ENCODE data around the gene FASTK. TPM values are rescaled to one million over a fixed set of nuclear protein-coding genes. Genes with fewer than 3 reads are reported as not detected.

Gene FASTK
- total and polyA plus RNA-seq, 4 donors = 45.6 to 216 (median 57.5) TPM

- no peak overlapping the region for H3K4me3 ChIP-seq (ENCODE audit: low read length in 2 of 2)
- H3K9me3 ChIP-seq (ENCODE audit: control insufficient read depth, low read length) = no peaks in the 10 kb centered on the region
- no peaks in the 10 kb centered on the region for H3K27me3 ChIP-seq (ENCODE audit: control insufficient read depth in 1 of 2, insufficient read depth in 2 of 2, low read length in 1 of 2)
- no peak overlapping the region for H3K27ac ChIP-seq (ENCODE audit: low read depth in 1 of 2, low read length in 2 of 2)
- DNase-seq (no peak), ATAC-seq (ENCODE audit: low FRiP score) (no peak)
- peaks cover 0 to 4% of the 10 kb centered on the region in 2 donors for H3K36me3 ChIP-seq (ENCODE audit: control insufficient read depth in 1 of 2, insufficient read depth in 2 of 2, low read length in 1 of 2)
- 89 to 92% methylated on average over 22 of the region's 22 CpGs for WGBS, 2 donors
- H3K4me1 ChIP-seq (ENCODE audit: control insufficient read depth in 1 of 2, insufficient read depth in 2 of 2, low read length in 2 of 2) = no peaks in the 10 kb centered on the region
- intact Hi-C loops (cut with DNase I) = loop anchor here (5.0 kb wide), 2 partner anchors 51 to 181 kb away; no protein-coding TSS in a partner anchor
Observed at GRCh38 chr7:151120896-151121295, 40.3 kb upstream of the FASTK start.

DNA sequence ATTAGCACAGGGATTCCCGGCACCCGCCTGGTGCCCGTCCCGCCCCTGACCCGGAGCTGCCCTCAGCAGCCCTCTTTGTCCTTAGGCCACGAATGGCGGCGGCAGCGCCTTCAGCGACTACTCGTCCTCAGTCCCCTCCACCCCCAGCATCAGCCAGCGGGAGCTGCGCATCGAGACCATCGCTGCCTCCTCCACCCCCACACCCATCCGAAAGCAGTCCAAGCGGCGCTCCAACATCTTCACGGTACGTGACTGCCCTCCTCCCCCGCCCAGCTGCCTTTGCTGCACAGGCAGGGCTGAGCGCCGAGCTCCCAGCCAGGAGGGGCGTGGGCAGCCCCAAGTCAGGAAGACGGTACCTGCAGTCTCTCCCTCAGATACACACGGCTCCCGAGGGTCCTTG, 39.3 kb upstream of the FASTK start:
- intact Hi-C loops (cut with DNase I) = loop anchor here (5.0 kb wide), 2 partner anchors 52 to 182 kb away; no protein-coding TSS in a partner anchor
- Histone ChIP-seq H3K27ac (ENCODE audit: low read depth in 1 of 2, low read length in 2 of 2) (no peak overlapping the region), H3K27me3 (ENCODE audit: control insufficient read depth in 1 of 2, insufficient read depth in 2 of 2, low read length in 1 of 2) (no peaks in the 10 kb centered on the region), H3K4me3 (ENCODE audit: low read length in 2 of 2) (no peak overlapping the region), H3K36me3 (ENCODE audit: control insufficient read depth in 1 of 2, insufficient read depth in 2 of 2, low read length in 1 of 2) (peaks cover 0 to 4% of the 10 kb centered on the region in 2 donors), H3K4me1 (ENCODE audit: control insufficient read depth in 1 of 2, insufficient read depth in 2 of 2, low read length in 2 of 2) (no peaks in the 10 kb centered on the region), H3K9me3 (ENCODE audit: control insufficient read depth, low read length) (no peaks in the 10 kb centered on the region)
- no peak for DNase-seq
- WGBS, 2 donors = 93 to 95% methylated on average over 27 of the region's 27 CpGs
- no peak for ATAC-seq (ENCODE audit: low FRiP score)

- intact Hi-C loops (cut with DNase I) = no loop called here
- Histone ChIP-seq H3K4me3 (ENCODE audit: low read length in 2 of 2) (no peak overlapping the region), H3K4me1 (ENCODE audit: control insufficient read depth in 1 of 2, insufficient read depth in 2 of 2, low read length in 2 of 2) (no peaks in the 10 kb centered on the region), H3K27ac (ENCODE audit: low read depth in 1 of 2, low read length in 2 of 2) (no peak overlapping the region), H3K9me3 (ENCODE audit: control insufficient read depth, low read length) (no peaks in the 10 kb centered on the region), H3K27me3 (ENCODE audit: control insufficient read depth in 1 of 2, insufficient read depth in 2 of 2, low read length in 1 of 2) (no peaks in the 10 kb centered on the region), H3K36me3 (ENCODE audit: control insufficient read depth in 1 of 2, insufficient read depth in 2 of 2, low read length in 1 of 2) (peaks cover 0 to 4% of the 10 kb centered on the region in 2 donors)
- 94 to 97% methylated on average over 13 of the region's 13 CpGs for WGBS, 2 donors
- DNase-seq (no peak), ATAC-seq (ENCODE audit: low FRiP score) (no peak)
Observed at GRCh38 chr7:151119055-151119415, 38.4 kb upstream of the FASTK start.

GRCh38 chr7:151118108-151119054, 37.8 kb upstream of the FASTK start:
- H3K4me1 ChIP-seq (ENCODE audit: control insufficient read depth in 1 of 2, insufficient read depth in 2 of 2, low read length in 2 of 2) = no peaks in the 10 kb centered on the region
- H3K4me3 ChIP-seq (ENCODE audit: low read length in 2 of 2) = no peak overlapping the region
- DNase-seq = no peak
- H3K9me3 ChIP-seq (ENCODE audit: control insufficient read depth, low read length) = no peaks in the 10 kb centered on the region
- ATAC-seq (ENCODE audit: low FRiP score) = no peak
- no peaks in the 10 kb centered on the region for H3K27me3 ChIP-seq (ENCODE audit: control insufficient read depth in 1 of 2, insufficient read depth in 2 of 2, low read length in 1 of 2)
- no peak overlapping the region for H3K27ac ChIP-seq (ENCODE audit: low read depth in 1 of 2, low read length in 2 of 2)
- H3K36me3 ChIP-seq (ENCODE audit: control insufficient read depth in 1 of 2, insufficient read depth in 2 of 2, low read length in 1 of 2) = peaks cover 0 to 4% of the 10 kb centered on the region in 2 donors
- WGBS, 2 donors = 94% methylated on average over 38 of the region's 38 CpGs
- intact Hi-C loops (cut with DNase I) = no loop called here

GRCh38 chr7:151117565-151117964, 37.0 kb upstream of the FASTK start:
- Histone ChIP-seq H3K4me3 (ENCODE audit: low read length in 2 of 2) (no peak overlapping the region), H3K36me3 (ENCODE audit: control insufficient read depth in 1 of 2, insufficient read depth in 2 of 2, low read length in 1 of 2) (peaks cover 0 to 4% of the 10 kb centered on the region in 2 donors), H3K27ac (ENCODE audit: low read depth in 1 of 2, low read length in 2 of 2) (no peak overlapping the region), H3K9me3 (ENCODE audit: control insufficient read depth, low read length) (no peaks in the 10 kb centered on the region), H3K27me3 (ENCODE audit: control insufficient read depth in 1 of 2, insufficient read depth in 2 of 2, low read length in 1 of 2) (no peaks in the 10 kb centered on the region), H3K4me1 (ENCODE audit: control insufficient read depth in 1 of 2, insufficient read depth in 2 of 2, low read length in 2 of 2) (no peaks in the 10 kb centered on the region)
- DNase-seq (no peak), ATAC-seq (ENCODE audit: low FRiP score) (no peak)
- intact Hi-C loops (cut with DNase I) = no loop called here
- WGBS, 2 donors = 94% methylated on average over 12 of the region's 12 CpGs

- Histone ChIP-seq H3K27ac (ENCODE audit: low read depth in 1 of 2, low read length in 2 of 2) (no peak overlapping the region), H3K27me3 (ENCODE audit: control insufficient read depth in 1 of 2, insufficient read depth in 2 of 2, low read length in 1 of 2) (no peaks in the 10 kb centered on the region), H3K36me3 (ENCODE audit: control insufficient read depth in 1 of 2, insufficient read depth in 2 of 2, low read length in 1 of 2) (peaks cover 0 to 4% of the 10 kb centered on the region in 2 donors), H3K4me3 (ENCODE audit: low read length in 2 of 2) (no peak overlapping the region), H3K9me3 (ENCODE audit: control insufficient read depth, low read length) (no peaks in the 10 kb centered on the region), H3K4me1 (ENCODE audit: control insufficient read depth in 1 of 2, insufficient read depth in 2 of 2, low read length in 2 of 2) (no peaks in the 10 kb centered on the region)
- DNase-seq (no peak), ATAC-seq (ENCODE audit: low FRiP score) (no peak)
- 94 to 95% methylated on average over 26 to 27 of the region's 27 CpGs for WGBS, 2 donors
- intact Hi-C loops (cut with DNase I) = no loop called here
Observed at GRCh38 chr7:151116603-151117440, 36.2 kb upstream of the FASTK start.

- H3K4me3 ChIP-seq (ENCODE audit: low read length in 2 of 2) = no peak overlapping the region
- peaks cover 0 to 4% of the 10 kb centered on the region in 2 donors for H3K36me3 ChIP-seq (ENCODE audit: control insufficient read depth in 1 of 2, insufficient read depth in 2 of 2, low read length in 1 of 2)
- DNase-seq (no peak), ATAC-seq (ENCODE audit: low FRiP score) (no peak)
- 84 to 85% methylated on average over 14 of the region's 14 CpGs for WGBS, 2 donors
- no peak overlapping the region for H3K27ac ChIP-seq (ENCODE audit: low read depth in 1 of 2, low read length in 2 of 2)
- H3K27me3 ChIP-seq (ENCODE audit: control insufficient read depth in 1 of 2, insufficient read depth in 2 of 2, low read length in 1 of 2) = no peaks in the 10 kb centered on the region
- H3K4me1 ChIP-seq (ENCODE audit: control insufficient read depth in 1 of 2, insufficient read depth in 2 of 2, low read length in 2 of 2) = no peaks in the 10 kb centered on the region
- no peaks in the 10 kb centered on the region for H3K9me3 ChIP-seq (ENCODE audit: control insufficient read depth, low read length)
- intact Hi-C loops (cut with DNase I) = no loop called here
Observed at GRCh38 chr7:151115836-151116418, 35.3 kb upstream of the FASTK start.

- H3K27ac ChIP-seq (ENCODE audit: low read depth in 1 of 2, low read length in 2 of 2) = no peak overlapping the region
- intact Hi-C loops (cut with DNase I) = no loop called here
- H3K4me3 ChIP-seq (ENCODE audit: low read length in 2 of 2) = peak overlapping the region; percentile 17 to 35
Observed at GRCh38 chr7:151115121-151115835, 34.7 kb upstream of the FASTK start.

More at GRCh38 chr7:151115121-151115835, 34.7 kb upstream of the FASTK start:
- no peaks in the 10 kb centered on the region for H3K9me3 ChIP-seq (ENCODE audit: control insufficient read depth, low read length)
- H3K27me3 ChIP-seq (ENCODE audit: control insufficient read depth in 1 of 2, insufficient read depth in 2 of 2, low read length in 1 of 2) = no peaks in the 10 kb centered on the region
- H3K4me1 ChIP-seq (ENCODE audit: control insufficient read depth in 1 of 2, insufficient read depth in 2 of 2, low read length in 2 of 2) = no peaks in the 10 kb centered on the region
- ATAC-seq (ENCODE audit: low FRiP score) (no peak), DNase-seq (no peak)
- peaks cover 0 to 4% of the 10 kb centered on the region in 2 donors for H3K36me3 ChIP-seq (ENCODE audit: control insufficient read depth in 1 of 2, insufficient read depth in 2 of 2, low read length in 1 of 2)
- WGBS, 2 donors = 9 to 12% methylated on average over 55 to 114 of the region's 114 CpGs
